NCI-H1092 treated with DMSO at 0.1 percent for 48 hours (cell line): Measurements from ENCODE around the gene SOX5.
"Not testable (repeated sequence)": the region's sequence is repeated elsewhere in the genome, so short reads cannot be mapped to it uniquely, and the experiment has no call there.

Experiments
- DNase-seq: peaks from one replicate; lab custom pipeline; 2025; lab: John Stamatoyannopoulos, UW

Gene SOX5

DNA sequence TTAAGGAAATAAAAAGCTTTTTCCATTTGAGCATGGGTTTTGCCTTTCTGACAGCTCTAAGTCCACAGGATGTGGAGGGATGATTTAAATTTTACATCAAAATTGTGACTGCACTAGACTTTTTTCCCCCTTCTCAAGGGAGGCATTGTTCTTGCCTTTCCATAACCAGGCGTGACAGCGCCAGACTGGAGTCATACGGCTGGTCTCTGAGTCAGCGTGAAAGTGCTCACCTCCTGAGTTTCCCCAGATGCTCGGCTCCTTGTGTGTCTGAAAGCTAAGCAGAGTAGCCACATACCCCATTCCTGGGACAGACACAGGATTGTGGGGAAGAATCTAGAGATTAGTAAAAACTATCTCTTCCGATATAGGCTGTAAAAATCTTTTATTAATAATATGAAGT lies 43.1 kb downstream of the SOX5 start:
- no peak for DNase-seq

DNA sequence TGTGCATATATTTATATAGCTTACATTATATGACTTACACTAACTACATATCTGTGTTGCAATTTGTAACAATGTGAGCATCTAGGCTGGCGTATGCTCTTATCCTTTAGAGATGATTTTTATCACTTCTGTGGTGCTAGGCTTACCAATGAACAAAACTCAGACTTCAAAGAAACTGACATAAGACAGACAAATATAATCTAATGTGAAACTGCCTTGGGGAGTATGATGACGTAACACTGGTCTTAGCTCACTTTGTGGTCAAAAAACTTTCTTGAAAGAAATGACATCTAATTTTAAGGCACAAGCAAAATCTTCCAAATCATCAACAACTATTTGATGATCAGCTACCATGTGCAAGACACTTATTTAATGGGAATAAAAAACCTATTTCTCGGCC lies 50.0 kb downstream of the SOX5 start:
- no peak for DNase-seq

DNA sequence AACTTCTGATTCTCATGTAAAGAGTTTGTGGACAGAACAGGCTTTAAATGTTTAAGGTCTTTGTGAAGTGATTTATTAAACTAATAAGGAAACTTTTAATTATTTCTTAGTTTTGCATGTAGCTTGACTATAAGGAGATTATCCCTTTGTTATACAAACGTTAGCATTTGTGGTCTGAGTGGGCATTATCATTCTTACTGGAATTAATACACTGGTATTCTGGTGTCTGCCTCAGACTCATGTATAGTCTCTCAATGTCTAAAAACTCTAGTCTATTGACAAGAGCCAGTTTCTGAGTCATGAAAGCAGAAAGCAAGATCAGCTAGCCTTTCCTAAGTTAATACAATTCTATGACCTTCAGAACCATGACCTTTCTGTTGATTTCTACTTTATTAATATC lies 51.3 kb downstream of the SOX5 start:
- no peak for DNase-seq

DNA sequence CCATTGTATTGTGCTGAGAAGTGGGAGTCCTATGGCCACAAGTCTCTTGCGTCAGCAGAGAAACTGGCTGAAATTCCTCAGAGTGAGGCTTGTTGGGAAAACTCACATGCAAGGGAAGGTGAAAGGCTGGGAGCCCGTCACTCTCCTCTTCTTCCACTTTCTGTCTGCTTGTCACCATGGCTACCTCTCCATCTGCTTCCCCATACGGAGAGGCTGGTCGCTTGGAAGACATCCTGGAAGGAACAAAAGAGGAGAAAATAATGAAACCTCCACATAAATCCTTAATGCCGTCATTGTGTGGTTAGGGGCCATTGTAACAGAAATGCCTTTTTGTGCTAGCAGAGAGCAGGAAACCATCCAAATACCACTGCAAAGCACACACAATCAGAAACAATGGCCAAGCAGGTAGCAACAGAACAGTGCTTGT lies 53.7 kb downstream of the SOX5 start:
- peak; percentile 70 for DNase-seq

DNA sequence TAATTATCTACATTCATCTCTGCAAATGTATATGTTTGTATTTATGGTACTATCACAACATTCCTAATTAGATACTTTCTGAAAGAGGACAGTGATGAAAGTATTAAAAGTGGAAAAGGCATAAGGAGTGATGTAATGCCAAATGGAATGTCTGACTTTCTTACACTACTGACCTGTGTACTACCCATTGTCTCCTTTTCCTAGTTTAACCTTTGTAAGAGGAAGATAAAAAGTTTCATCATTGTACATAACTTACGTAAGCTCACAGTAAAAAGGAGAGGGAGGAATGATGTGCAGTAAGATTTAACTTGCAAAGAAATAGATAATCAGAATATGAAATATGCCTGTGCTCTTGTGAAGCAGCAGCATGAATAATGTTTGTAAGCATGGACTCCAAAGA lies 55.9 kb downstream of the SOX5 start:
- no peak for DNase-seq

DNA sequence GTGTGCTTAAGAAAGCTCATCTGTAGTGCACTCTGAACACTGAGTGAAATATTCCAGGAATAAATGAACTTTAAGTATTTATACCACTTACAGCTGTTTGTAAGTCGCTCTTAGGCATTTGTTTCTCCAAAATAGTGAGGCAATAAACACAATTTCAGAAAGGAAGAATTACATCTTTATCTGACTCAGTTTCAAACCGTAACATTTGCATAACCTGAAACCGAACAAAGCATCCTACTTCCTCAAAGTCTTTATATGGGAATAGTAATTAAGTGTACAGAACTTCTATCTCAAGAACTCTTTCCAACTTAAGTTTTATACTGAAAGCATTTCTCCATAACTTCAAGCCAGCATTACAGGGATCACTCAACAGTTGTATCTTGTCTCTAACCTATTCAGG lies 58.4 kb downstream of the SOX5 start:
- DNase-seq = no peak

DNA sequence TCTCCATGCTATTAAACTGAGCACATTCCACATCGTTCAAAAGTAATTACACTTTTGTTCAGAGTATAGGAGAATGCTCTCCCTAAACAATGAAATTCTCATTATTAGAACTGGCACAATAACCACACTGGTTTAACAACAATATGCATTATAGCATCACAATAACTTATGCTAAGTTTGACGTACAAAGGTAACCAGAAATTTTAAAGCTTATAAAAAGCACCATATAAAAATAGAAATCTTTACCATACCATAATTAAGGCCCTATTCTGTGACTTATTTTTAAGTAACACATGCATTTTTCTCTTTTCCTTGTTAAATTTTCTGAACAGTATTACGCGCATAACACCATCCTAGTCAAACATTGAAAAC lies 60.4 kb downstream of the SOX5 start:
- no peak for DNase-seq

DNA sequence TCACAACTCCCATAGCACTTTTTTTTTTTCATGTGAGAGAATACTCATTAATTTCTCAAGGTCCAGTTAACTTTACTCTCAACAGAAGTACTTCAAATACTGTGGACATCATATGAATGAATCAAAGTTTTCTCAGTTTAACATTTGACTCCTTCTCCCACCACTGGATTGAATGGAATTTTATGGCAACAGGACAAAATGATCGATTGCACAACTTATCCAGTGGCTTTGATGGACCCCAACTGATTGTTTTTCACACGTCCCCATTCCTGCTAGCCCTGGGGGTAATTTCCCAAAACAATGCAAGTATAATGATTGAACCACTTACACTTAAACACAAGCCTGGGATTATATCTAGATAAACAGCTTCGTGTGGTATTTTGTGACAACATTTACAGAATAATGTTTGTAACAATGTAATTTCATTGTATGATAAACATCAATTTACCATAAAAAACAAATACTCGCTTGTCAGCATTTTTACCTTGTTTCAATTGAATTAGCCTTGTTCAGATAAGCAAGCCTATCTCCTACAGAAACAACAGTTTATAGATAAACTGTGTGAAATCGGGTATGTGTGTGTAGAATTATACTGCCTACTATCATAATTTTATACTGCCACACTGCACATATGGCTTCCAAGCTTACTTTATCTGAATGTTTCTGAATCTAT lies 60.9 kb downstream of the SOX5 start:
- no peak for DNase-seq

DNA sequence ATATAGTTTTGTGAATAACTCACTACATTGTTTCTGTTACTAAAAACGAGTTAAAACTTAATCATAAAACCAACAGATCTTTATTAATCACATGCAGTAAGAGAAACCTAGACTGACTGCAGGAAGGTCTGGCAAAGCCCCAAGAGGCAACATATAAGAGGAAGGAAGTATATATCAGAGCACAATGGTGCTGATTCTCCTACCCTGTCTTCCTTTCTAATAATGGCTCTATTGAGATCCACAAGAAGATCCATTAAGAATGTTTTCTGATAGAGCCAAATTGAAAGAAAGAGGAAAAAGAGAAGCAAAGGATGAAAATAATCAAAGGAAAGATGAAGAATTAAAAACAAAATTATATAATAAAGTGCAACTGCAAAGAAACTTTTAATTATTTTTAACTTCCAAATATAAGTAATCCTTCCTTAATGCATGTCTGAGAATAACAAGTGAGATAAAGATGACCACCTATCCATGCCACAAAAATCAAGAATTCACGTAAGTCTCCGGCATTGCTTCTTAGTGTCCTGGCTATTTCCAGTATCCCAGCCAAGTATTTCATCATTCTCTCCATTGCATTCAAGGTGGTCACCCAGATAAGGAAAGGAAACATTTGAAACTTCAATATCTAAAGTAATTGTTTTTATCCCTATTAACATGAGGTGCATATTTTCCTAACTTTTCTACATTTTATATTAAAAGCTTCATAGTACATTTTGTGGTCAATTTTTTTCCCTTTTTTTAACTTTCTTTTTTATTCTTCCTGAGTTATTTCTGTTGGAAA lies 62.2 kb downstream of the SOX5 start:
- no peak for DNase-seq

DNA sequence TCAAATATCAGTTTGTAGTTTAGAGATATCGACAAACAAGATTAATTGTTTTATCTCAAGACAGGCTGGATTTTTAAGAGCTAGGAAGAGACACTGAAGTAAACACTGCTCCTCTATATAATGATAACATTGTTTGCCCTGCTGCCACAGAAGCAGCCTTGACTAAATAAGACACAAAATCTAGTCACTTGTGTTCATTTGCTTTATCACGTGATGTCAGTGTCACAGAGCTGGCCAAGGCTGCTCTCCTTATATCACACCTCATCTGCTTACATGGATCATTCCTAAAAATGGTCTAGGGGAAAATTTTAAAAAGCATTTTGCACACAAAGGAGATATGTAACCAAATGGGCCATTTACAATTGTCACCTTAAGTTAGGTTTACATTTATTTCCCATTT lies 64.1 kb downstream of the SOX5 start:
- DNase-seq = no peak

DNA sequence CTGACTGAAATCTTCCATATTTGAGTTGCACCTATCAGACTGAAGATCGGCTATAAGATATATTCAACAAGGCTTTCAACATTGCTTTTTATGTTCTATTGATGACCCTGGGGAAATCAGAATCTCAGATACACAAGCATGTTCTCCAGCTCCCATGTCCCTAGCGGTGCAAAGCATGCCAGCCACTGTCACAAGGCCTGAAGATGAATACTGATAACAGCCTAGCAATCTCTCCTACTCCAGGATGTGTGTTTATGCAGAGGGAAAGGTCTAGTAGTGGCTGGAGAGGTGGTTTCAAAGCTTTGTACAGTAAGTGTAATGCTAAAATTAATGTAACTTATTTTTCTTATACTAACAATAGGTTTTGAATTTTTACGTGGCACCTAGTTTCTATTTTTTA lies 64.6 kb downstream of the SOX5 start:
- DNase-seq = no peak

DNA sequence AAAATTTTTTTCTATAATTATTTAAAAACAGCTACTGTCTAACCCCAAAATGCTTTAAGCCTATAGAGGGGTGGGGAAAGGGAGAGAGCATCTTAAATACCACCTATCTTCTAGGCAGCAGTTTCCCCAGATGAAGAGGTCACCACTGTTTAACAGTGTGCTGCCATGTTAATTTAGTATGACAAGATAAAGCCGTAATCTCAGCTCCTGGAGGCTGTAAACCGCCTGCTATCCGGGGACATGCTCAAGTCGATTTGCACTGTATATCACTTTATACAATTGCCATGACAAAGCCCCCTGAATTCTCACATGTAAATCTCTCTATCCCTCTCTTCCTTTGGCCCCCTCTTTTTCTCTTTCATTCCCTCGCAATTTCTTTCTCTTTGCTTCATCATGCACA lies 68.5 kb downstream of the SOX5 start:
- DNase-seq = no peak

DNA sequence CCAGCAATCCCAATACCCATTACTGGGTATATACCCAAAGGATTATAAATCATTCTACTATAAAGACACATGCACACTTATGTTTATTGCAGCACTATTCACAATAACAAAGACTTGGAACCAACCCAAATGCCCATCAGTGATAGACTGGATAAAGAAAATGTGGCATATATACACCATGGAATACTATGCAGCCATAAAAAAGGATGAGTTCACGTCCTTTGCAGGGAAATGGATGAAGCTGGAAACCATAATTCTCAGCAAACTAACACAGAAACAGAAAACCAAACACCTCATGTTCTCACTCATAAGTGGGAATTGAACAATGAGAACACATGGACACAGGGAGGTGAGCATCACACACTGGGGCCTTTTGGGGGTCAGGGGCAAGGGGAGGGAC lies 72.9 kb downstream of the SOX5 start:
- DNase-seq = not testable (repeated sequence)

DNA sequence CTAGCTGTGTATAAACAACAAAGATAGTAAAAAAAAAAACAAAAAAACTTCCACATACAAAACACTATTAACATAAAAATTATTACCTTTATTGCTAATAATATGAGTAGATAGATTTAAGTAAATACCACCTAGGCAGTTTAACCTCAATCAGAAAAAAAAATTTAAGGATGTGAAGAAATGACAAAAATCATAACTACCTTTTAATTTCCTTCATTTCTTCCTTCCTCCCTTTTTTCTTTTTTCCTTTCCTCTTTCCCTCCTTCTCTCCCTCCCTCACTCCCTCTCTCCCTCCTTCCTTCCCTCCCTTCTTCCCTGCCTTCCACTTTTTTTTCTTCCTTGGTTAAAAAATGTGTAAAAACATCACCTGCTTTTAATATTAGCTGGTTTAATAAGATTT lies 81.7 kb downstream of the SOX5 start:
- DNase-seq = no peak

DNA sequence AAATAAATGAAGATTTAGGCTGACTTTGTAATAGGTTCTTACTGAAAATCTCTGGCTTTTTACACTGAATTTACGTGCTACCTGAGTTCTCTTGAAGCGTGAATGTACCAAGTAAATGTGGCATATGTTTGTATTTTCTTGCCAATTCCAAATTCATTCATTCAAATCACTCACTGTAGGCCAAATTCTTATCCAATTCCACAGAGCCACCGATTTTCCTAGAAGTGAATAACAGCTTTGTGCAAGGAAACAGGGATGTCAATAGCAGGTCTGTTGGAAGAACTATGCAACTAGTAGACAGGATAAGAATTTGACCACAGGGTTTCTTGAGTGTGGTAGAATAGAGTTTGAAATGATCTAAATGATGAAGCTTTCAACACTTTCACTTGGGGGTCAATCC lies 86.8 kb downstream of the SOX5 start:
- no peak for DNase-seq

DNA sequence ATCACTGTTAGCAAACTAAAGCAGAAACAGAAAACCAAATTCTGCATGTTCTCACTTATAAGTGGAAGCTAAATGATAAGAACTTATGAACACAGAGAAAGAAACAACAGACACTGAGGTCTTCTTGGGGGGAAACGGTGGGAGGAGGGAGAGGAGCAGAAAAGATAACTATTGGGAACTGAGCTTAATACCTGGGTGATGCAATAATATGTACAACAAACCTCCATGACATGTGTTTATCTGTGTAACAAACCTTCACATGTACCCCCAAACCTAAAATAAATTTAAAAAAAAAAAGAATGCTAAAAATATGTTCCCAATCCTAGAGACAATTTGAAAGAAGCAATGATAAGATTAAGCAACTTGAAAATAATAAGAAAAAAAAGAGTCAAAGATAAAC lies 89.5 kb downstream of the SOX5 start:
- no peak for DNase-seq

DNA sequence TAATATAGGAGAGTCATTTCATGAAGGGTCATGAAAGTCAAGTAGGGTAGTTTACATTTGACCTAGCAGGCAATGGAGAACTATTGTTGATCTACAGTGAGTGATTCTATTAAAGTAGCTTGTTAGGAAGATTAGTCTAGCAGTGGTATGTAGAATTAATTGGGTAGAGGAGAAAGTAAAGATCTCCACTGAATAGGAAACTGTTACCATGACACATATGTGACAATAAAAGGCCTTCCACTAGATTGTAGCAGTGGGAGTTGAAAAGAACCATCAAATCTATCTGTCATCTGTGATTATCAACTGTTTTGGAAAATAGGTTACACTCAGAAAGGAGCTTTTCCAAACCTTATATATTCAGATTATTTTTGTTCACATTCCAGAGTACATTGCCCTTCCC lies 92.3 kb downstream of the SOX5 start:
- DNase-seq = no peak

DNA sequence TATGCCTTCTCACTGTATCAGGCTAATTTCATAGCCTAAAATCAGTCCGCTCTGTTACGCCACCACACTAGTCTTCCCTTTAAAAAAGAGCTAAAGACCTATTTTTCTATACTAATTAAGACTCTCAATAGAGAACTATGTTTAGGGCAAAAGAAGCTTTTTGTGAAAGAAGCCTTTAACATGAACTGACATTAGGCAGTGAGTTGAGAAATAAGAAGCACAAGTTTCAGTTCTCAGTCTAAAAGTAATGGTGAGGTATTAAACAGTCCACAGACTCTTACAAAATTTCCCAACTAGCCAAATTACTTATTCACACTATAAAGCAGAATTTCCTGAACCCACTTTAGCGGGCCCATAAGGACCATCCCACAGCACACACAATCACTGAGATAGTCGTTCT lies 93.7 kb downstream of the SOX5 start:
- no peak for DNase-seq

DNA sequence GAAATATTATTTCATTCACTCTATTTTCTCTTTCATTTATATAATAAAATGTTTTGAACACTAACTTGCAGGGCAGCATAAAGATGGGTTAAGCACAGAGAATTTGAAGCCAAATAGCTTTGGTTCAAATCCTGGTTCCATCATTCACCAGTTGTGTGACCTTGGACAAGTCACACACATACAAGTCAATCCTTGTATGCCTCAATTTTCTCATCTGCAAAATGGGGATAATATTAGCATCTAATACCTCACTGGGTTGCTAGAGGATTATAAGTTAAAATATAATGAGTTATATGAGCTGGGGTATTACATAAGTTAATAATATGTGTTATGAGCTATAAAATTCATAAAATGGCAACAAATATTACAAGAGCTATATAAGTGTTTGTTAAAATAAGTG lies 94.9 kb downstream of the SOX5 start:
- no peak for DNase-seq

DNA sequence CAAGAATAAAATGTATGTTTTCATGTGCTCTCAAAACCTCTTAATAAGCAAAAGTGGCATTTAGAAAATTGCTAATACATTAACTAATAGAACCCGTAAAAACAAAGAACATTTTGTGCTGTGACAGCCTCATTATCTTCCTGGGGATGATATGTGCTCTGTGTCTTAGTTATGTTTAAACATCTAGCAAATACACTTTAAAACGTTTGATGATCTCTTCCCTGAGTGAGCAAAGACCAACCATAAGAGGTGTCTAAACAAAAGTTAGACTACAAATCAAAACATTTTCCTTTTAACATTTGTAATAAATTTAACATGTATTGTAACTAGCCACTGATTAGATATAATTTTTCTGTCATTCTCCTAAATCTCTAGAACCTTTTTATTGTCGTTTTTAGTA lies 95.8 kb downstream of the SOX5 start:
- DNase-seq = no peak

DNA sequence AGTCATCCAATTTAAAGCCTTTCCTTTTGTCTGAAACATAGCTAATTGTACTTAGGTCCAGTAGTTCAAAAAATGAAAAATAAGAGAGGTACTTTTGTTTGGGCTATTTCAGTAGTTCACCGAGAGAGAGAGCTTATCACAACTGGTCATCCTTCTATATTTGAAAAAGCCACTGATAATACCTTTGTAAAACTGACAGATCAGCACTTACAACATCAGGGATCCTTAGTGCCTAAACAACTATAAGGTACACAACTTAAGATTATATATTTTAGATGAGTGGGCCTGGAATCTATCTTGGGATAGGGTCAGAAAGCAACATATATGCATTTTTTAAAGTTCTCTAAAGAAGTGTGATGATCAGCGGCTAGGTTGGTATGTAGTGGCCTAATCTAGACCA lies 97.9 kb downstream of the SOX5 start:
- DNase-seq = no peak

DNA sequence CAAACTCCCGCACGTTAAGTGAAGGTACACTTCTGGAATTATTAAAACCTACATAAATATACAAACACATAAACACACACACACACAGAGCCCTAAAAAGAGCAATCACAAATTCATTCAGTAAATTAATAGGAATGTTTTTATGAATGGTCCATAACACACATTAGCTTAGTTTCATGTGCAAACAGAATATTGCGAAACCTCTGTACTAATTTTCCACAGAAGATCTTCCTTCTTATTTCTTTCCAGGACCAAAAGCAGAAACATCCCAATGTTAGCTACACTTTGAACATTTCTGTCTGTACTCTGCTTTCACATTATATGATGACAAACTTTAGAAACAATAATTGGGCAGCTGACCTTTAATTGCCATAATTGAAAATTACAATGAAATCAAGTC lies 101.6 kb downstream of the SOX5 start:
- no peak for DNase-seq

DNA sequence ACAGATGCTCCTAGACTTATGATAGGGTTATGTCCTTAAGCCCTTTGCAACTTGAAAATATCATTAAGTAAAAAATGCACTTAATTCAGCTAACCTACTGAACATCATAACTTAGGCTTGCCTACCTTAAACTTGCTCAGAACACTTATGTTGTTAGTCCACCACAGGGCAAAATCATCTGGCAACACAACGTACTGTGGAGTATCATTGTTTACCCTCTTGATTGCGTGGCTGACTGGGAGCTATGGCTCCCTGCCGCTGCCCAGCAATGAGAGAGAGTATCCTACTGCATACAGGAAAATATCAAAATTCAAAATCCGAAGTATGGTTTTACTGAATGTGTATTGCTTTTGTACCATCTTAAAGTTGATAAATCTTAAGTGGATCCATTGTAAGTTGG lies 105.5 kb downstream of the SOX5 start:
- DNase-seq = no peak

DNA sequence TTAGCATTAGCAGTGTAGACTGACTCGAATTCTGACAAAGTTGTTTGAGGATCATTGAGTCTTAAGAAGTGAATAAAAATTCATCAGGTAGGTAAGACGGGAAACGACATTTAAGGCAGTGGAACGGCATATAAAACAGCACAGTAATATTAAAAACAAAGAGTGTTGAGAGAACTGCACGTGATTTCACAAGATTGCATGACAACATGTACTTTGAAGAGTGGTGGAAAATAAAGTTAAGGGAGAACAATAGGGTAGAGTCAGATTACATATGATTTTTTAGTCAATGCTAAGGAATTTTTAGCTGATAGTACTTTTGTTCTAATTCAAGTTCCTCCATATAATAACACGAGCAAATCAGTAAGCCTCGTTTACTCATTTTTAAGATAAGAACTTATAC lies 115.4 kb downstream of the SOX5 start:
- no peak for DNase-seq
